ENCODE measurements around the gene MIER2.

MIER2 gene

GRCh38 chr19:378706-379105 is 34.1 kb upstream of the MIER2 start:
- DNase-seq (ENCODE audit: low spot score) = no peak

DNA sequence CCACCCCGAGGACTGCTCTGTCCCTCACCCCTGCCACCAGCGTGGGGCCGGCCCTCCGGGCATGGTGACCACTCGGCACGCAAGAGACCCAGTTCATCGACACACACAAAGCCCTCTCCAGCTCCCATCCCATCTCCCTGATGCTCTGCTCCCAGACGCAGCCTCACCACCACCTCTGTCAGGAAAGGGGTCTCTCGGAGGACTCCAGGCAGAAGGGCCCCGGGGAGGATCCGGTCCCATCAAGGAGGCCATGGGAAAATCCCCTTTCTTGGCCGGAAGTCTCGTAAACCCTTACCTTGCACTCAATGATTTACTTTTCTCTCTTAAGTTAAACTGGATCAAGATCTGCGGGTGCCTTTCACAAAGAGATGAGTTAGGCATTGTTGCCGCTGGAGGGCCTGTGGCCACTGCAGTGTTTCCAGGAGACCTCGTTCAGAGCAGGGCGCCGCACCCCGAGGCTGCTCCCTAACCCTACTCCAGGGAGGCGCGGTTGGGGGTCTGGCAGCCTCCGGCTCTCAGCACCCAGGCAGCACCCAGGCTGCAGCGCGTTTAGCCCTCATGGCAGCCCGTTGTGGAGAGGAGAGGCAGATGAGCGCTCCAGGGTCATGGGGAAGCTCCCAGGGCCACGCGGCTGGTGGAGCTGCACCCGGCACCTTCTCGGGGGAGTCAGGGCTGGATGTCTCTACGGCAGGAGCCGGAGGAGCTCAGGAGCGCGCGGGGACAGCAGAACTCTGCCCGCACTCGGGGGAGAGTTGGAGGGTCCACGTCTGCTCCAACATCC is 33.4 kb upstream of the MIER2 start:
- no peak for DNase-seq (ENCODE audit: low spot score)

- no peak for DNase-seq (ENCODE audit: low spot score)
Observed at GRCh38 chr19:376111-376470, 31.5 kb upstream of the MIER2 start.

DNA sequence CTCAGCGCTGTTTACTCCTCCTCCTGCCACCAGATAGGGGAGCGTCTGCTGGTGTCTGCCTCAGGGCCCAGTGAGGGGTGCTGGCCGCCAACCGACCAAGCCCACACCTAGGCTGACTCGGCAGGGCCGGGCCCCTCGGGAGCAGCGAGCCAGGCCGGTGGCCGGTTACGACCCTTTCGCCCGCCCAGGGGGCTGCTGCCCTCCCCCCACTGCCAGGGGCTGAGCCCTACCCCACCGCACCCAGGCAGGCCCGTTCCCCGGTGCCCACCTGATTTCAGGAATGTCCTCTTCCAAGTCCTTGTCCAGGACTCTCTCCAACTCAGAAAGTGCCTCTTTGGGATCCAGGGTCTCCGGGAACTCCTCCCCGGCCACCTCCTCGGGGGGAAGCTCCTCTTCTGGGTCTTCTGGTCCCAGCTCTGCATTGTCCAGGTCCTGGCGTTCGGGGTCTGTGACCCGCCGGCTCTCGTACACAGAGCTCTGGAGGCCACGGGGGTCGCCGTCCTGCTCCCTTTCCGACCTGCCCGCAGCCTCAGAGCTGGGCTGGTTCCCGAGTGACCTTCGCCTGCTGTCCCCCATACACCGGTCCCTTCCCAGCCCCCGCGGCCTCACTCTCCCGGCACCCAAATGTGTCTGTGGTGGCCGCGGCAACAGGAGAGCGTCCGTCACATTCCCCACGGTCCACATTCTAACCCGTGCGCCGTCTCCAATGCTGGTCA is 31.0 kb upstream of the MIER2 start:
- DNase-seq (ENCODE audit: low spot score) = no peak

DNA sequence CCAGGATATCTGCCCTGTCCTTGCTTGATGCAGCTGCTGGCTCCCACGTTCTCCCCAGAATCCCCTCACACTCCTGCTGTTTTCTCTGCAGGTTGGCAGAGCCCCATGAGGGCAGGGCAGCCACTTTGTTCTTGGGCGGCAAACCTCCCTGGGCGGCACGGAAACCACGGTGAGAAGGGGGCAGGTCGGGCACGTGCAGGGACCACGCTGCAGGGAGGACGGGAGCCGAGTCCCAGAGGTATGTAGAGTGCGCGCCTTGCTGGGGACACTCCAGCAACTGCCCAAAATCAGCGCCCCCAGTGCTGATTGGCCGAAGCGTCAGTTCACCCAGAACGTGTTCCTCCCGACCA is 30.3 kb upstream of the MIER2 start:
- DNase-seq (ENCODE audit: low spot score) = no peak

GRCh38 chr19:374183-374885 is 29.7 kb upstream of the MIER2 start:
- no peak for DNase-seq (ENCODE audit: low spot score)

GRCh38 chr19:373391-374182 is 29.0 kb upstream of the MIER2 start:
- DNase-seq (ENCODE audit: low spot score) = no peak

GRCh38 chr19:372306-372890 is 27.8 kb upstream of the MIER2 start:
- DNase-seq (ENCODE audit: low spot score) = no peak

DNA sequence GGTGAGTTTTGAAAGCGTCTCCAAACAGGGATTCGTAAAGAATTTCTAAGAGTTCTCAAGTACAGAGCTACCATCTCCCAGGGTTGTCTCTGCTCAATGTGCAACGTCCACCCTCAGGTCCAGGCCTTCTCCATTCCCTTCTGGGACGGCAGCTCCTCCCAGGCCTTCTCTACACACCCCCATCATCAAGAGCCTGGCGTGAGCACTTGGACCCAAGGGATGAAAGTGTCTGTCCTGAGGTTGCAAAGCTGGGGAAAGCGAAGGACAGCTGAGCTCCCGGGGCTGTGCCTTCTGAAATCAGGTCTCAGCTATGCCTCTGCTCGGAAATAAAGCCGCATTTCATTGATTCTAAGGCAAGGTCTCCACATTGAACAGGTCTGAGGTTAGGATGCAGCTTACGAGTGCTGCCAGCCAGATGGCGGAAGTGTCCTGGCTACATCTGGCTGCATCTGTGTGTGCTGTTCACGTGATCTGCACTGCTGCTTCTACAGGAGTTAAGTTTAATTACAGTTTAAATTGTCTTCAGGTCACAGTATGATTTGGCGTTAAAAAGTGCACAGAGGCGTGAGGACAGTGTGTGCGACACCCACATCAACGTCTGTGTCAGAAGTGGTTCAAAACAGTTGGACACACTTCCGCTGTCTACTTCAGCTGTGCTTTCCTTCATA is 27.0 kb upstream of the MIER2 start:
- DNase-seq (ENCODE audit: low spot score) = no peak

- DNase-seq (ENCODE audit: low spot score) = no peak
Observed at GRCh38 chr19:370641-371330, 26.2 kb upstream of the MIER2 start.

DNA sequence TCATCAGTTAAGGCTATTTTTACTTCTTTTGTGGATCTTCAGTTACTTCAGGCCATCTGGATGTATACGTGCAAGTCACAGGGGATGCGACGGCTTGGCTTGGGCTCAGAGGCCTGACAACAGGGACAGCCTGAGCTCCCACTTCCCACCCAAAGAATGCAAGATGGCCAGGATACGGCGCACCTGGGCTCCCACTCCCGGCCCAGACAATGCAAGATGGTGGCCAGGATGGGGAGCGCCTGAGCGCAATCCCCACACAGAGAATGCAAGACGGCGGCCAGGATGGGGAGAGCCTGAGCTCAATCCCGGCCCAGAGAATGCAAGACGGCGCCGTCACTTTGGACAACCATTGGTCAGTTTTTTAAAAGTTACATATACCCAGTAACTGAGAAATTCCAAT is 25.3 kb upstream of the MIER2 start:
- no peak for DNase-seq (ENCODE audit: low spot score)

GRCh38 chr19:369256-369655 is 24.7 kb upstream of the MIER2 start:
- DNase-seq (ENCODE audit: low spot score) = no peak

- no peak for DNase-seq (ENCODE audit: low spot score)
Observed at GRCh38 chr19:368630-369024, 24.0 kb upstream of the MIER2 start.

DNA sequence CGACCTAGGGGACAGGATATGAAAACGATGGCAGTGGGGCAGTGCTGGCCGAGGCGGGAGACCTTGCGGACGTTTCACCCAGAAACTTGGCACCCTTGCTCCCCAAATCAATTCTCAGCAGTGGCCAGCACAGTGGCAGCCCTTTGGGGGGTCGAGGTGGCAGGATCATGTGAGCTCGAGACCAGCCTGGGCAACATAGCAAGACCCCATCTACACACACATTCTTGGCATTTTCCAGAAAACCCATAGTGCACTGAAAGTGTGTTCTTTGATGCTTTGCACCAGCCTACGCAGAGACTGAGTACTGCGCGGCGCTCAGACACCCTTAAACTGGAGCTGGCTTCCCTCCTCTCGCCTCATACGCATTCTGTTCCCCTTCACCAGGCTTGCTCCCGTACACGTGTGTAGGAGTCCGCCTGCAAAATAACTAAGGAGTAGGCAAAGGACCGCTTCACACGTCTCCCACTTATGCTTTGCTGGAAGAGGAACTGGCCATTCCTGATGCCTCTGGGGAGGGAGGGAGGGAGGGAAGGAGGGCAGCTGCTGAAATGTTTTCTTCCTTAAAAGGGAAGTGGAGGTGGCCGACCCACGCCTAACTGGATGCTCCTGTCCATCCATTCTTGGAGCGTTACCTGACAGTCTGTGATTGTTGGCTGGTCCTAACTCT is 23.5 kb upstream of the MIER2 start:
- no peak for DNase-seq (ENCODE audit: low spot score)

- DNase-seq (ENCODE audit: low spot score) = no peak
Observed at GRCh38 chr19:367561-367960, 23.0 kb upstream of the MIER2 start.

DNA sequence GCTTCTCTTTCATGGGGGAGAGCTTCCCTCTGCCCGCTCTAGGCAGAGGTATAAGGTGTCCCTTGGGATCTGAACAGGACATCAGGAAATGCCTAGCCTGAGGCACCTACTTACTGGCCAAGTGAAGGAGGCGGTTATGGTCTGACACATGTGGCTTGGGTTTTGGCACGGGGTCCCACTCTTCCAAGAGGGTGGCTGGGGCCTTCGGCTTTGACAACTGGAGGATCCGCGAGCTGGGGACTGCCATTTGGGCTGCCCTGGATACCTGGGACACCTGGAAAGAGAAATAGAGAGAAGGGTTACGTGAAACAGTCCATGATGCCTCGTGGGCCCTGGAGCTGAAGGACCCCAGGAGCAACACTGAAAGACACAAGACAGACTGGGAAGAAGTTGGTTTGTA is 22.4 kb upstream of the MIER2 start:
- no peak for DNase-seq (ENCODE audit: low spot score)

- no peak for DNase-seq (ENCODE audit: low spot score)
Observed at GRCh38 chr19:366205-366783, 21.7 kb upstream of the MIER2 start.

- DNase-seq (ENCODE audit: low spot score) = no peak
Observed at GRCh38 chr19:364496-365287, 20.1 kb upstream of the MIER2 start.

DNA sequence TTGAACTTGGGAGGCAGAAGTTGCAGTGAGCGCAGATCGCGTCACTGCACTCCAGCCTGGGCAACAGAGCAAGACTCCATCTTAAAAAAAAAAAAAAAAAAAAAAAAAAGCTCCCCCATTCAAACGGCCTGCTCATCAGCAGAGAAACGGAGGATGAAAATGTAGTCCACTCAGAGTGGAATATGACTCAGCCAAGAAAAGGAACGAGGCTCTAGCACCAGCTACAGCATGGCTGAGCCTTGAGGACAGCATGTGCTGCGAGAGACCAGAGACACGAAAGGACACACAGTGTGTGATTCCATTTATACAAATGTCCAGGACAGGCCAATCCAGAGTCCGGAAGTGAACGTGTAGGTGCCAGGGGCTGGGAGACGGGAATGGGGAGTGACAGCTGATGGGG is 18.1 kb upstream of the MIER2 start:
- no peak for DNase-seq (ENCODE audit: low spot score)

All from hematopoietic multipotent progenitor cell treated with erythropoietin and hydrocortisone succinate and interleukin-3 and kit ligand, for 17 days (in vitro differentiated cells).